Activated T-helper 1 cell treated with anti-CD3 and anti-CD28 coated beads, Interleukin-12 subunit alpha, Interleukin-12 subunit beta, Interleukin-2, Interleukin-4 antibody, amounts not matched to agents 30 ng/mL and 10 ng/mL and 1 ng/mL, durations not matched to agents 14 hours and 24 hours and 36 hours (primary cell): ENCODE measurements around the gene UBE2I. TPM values are rescaled to one million over a fixed set of nuclear protein-coding genes. Genes with fewer than 3 reads are reported as not detected.

Experiments used
- DNase-seq: peaks from one replicate; pipeline ENCODE4 v3.0.0; 2021; ENCODE audit warnings: low spot score
- H3K27ac Mint-ChIP-seq: one replicate; pipeline ENCODE4 v1.8.0; 2021; ENCODE audit warnings: mild to moderate bottlenecking, mixed read lengths
- H3K27me3 Mint-ChIP-seq: one replicate; pipeline ENCODE4 v1.8.0; 2022; ENCODE audit warnings: mild to moderate bottlenecking, moderate library complexity, mixed read lengths; ENCODE audit not compliant: insufficient read depth
- H3K36me3 Mint-ChIP-seq: one replicate; pipeline ENCODE4 v1.8.0; 2021; ENCODE audit warnings: low read depth, mixed read lengths
- H3K4me1 Mint-ChIP-seq: one replicate; pipeline ENCODE4 v1.8.0; 2021; ENCODE audit warnings: low read depth, mixed read lengths
- H3K4me3 Mint-ChIP-seq: one replicate; pipeline ENCODE4 v1.8.0; 2021; ENCODE audit warnings: mild to moderate bottlenecking, moderate library complexity, mixed read lengths
- H3K9me3 Mint-ChIP-seq: one replicate; pipeline ENCODE4 v1.8.0; 2021; ENCODE audit warnings: mixed read lengths
- intact Hi-C: fragments of 100-400 bp; cut with micrococcal nuclease; formaldehyde crosslinking; loops from one replicate; pipeline ENCODE4 v1.15.1; 2024
- total RNA-seq: library from RNA; stranded (reverse); gene quantifications from 2 replicates; pipeline ENCODE4 v1.2.3, GENCODE V29; 2022

The UBE2I gene
- total RNA-seq, 1 donor from 2014 or later = 257 TPM

GRCh38 chr16:1366712-1367299 lies 57.4 kb downstream of the UBE2I start:
- Mint-ChIP-seq H3K27me3 (no peaks in the 10 kb centered on the region), H3K9me3 (no peaks in the 10 kb centered on the region), H3K27ac (no peak overlapping the region), H3K4me1 (no peaks in the 10 kb centered on the region), H3K4me3 (no peak overlapping the region), H3K36me3 (peaks cover 5% of the 10 kb centered on the region)
- DNase-seq = no peak
- intact Hi-C loops = no loop called here

DNA sequence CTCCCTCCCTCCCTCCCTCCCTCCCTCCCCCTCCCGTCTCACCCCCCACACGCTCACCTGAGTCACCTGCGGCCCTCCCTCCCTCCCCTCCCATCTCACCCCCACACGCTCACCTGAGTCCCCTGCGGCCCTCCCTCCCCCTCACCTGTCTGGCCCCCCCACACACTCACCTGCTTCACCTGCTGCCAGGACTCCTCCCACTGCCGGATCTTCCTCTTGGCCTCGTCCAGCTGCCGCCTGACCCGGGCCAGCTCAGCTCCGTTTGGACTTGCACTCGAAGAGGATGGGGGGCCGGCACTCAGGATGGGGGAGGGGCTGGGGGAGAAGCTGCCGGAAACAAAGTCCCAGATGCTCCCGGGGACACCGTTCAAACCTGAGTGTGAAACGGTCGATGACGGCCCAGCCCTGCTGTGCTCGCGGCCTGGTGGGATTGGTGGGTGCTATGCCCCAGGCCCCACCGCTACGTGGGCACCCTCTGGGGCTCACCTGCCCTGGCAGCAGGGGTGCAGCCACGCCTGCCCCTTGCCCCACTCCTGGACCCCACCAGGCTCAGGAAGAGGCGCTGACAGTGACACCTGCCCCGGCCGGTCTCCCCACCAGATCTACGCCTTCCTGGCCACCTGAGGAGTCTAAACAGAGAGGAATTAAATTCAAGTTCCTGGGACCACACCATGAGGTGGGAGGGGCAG lies 58.2 kb downstream of the UBE2I start:
- Mint-ChIP-seq H3K4me1 (no peaks in the 10 kb centered on the region), H3K9me3 (no peaks in the 10 kb centered on the region), H3K36me3 (peaks cover 5% of the 10 kb centered on the region), H3K4me3 (no peak overlapping the region), H3K27me3 (no peaks in the 10 kb centered on the region), H3K27ac (no peak overlapping the region)
- no peak for DNase-seq
- intact Hi-C loops = no loop called here

DNA sequence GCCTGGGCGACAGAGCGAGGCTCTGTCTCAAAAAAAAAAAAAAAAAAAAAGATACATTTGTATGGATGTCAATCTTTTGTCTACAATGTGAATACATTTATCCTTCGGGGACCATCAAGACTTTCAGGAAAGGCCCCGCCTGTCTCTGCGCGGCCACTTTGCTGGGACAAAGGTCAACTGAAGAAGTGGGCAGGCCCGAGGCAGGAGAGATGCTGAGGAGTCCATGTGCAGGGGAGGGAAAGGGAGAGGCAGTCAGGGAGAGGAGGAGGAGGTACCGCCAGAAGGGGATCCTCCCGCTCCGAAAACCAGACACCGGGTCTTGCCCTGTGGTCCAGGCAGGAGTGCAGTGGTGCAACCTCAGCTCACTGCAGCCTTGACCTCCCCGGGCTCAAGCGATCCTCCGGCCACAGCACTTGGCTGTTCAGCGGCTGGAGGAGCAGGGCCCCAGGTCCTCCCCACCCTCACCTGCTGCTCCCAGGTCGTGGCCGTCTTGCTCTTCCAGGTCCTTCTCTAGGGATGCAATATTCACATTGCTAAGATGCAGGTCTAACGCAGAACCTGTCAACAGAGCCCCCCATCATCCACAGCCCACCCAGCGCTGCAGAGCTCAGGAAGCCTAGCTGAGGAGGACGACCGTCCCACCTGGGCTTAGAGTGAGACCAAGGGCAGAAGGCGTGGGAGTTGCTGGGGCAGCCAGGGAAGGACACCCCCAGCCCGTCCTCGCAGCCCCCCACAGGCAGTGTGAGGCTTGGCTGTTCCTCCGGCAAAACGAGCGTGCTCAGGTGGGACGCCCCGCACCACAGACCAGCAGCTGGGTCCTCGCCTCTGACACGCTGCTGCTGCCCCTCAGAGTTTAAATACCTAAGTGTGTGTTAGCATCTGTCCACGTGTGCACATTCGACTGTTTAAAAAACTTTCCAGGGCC lies 61.9 kb downstream of the UBE2I start:
- no peak for DNase-seq
- H3K27ac Mint-ChIP-seq = no peak overlapping the region
- no peaks in the 10 kb centered on the region for H3K36me3 Mint-ChIP-seq
- H3K4me1 Mint-ChIP-seq = no peaks in the 10 kb centered on the region
- H3K4me3 Mint-ChIP-seq = no peak overlapping the region
- no peaks in the 10 kb centered on the region for H3K27me3 Mint-ChIP-seq
- H3K9me3 Mint-ChIP-seq = no peaks in the 10 kb centered on the region
- intact Hi-C loops = no loop called here

DNA sequence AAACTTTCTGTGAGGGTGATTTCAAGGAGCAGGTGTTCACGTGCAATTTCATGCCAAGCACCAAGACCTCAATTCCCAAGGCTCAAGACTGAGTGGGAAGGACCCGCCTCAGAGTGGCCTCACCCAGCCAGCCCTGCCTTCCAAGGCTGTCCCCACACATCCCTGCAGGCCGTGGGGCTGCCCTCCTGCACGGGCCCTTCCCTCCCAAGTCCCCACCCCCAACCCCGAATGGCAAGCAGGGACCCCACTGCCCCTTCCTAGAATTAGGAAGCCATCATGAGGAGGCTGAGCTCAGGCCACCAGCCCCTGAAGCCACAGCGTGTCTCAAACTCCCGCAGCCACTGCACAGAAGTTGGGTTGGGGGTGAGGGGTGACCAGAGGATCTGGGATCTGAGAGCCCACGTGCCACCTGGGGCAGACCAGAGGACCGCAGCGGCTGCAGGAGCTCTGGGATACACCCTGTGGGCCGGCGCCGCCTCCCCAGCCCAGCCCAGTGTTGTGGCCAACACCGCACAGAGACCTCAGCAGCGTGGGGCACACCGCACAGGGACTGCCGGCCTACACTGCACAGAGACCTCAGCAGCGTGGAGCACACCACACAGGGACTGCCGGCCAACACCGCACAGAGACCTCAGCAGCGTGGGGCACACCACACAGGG lies 63.0 kb downstream of the UBE2I start:
- DNase-seq = no peak
- Mint-ChIP-seq H3K4me3 (no peak overlapping the region), H3K9me3 (no peaks in the 10 kb centered on the region), H3K27me3 (no peaks in the 10 kb centered on the region), H3K27ac (no peak overlapping the region), H3K36me3 (no peaks in the 10 kb centered on the region), H3K4me1 (no peaks in the 10 kb centered on the region)
- intact Hi-C loops = no loop called here

DNA sequence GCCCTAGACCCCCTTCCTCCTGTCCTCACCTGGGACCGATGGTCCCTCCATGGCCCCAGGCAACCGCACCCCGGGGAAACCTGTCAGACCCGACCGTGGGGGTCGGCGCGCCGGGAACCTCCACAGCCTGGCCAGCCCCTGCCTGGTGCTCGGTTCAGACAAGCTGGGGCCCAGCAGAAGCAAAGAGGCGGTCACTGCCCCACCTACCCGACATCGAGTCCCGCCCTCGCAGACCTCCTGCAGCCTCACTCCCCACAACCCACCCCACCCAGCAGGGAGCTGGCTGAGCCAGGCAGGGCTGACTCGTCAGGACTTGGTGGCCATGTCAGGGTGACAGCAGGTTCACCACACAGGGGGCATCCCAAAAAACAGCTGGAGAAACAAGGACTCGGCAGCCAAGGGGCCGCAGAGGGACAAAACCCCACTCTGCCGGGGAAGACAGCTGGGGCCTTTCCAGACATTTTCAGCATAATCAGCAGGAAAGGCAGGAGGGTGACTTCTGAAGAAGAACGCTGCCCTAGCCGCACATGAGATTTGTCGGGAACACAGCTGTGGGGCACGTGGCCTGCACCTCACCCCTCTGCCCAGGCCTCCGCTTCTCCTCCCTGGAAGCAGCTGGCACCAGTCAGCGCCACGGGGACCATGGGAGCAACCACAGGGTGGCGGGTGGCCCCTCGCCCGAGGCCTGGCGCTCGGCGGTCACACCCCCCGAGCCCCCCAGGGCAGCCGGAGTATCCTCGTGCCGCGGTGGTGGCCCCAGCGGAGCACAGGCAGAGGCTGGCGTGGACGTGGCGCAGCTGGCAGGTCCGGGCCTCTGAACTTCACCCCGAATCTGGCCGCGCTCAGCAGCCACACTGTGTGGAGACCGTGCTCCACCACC lies 65.2 kb downstream of the UBE2I start:
- intact Hi-C loops = no loop called here
- H3K9me3 Mint-ChIP-seq = no peaks in the 10 kb centered on the region

GRCh38 chr16:1375298-1375640 lies 65.8 kb downstream of the UBE2I start:
- intact Hi-C loops = no loop called here
- no peaks in the 10 kb centered on the region for H3K9me3 Mint-ChIP-seq
- H3K36me3 Mint-ChIP-seq = peaks cover 5% of the 10 kb centered on the region
- no peak for DNase-seq
- H3K27me3 Mint-ChIP-seq = no peaks in the 10 kb centered on the region
- H3K27ac Mint-ChIP-seq = no peak overlapping the region
- H3K4me3 Mint-ChIP-seq = no peak overlapping the region
- H3K4me1 Mint-ChIP-seq = peaks cover 15% of the 10 kb centered on the region

More for the DNA sequence above, 65.2 kb downstream of the UBE2I start:
- Mint-ChIP-seq H3K27ac (no peak overlapping the region), H3K27me3 (no peaks in the 10 kb centered on the region), H3K36me3 (peaks cover 5% of the 10 kb centered on the region), H3K4me3 (no peak overlapping the region), H3K4me1 (peaks cover 15% of the 10 kb centered on the region)
- DNase-seq = no peak

GRCh38 chr16:1375741-1376410 lies 66.4 kb downstream of the UBE2I start:
- Mint-ChIP-seq H3K27ac (peak overlapping the region; percentile 23), H3K4me3 (no peak overlapping the region), H3K4me1 (peaks cover 15% of the 10 kb centered on the region), H3K36me3 (peaks cover 5% of the 10 kb centered on the region), H3K27me3 (no peaks in the 10 kb centered on the region), H3K9me3 (no peaks in the 10 kb centered on the region)
- intact Hi-C loops = no loop called here
- DNase-seq = no peak

Other genes with a start within 250 kb of the UBE2I start
- not detected in 2 replicates for gene SSTR5, start 236.9 kb upstream of the UBE2I start, total RNA-seq
- not detected in 2 replicates for gene C1QTNF8, start 213.4 kb upstream of the UBE2I start, total RNA-seq
- 0.12 and 0.18 TPM in 2 replicates for gene CACNA1H, start 156.5 kb upstream of the UBE2I start, total RNA-seq
- gene TPSG1, start 84.4 kb upstream of the UBE2I start, total RNA-seq = not detected in 2 replicates
- gene TPSB2, start 79.5 kb upstream of the UBE2I start, total RNA-seq = not detected in 2 replicates
- gene TPSAB1, start 68.9 kb upstream of the UBE2I start, total RNA-seq = not detected in 2 replicates
- not detected in 2 replicates for gene TPSD1, start 53.6 kb upstream of the UBE2I start, total RNA-seq
- 0.07 and 0.18 TPM in 2 replicates for gene BAIAP3, start 24.0 kb downstream of the UBE2I start, total RNA-seq
- 87.4 and 89.4 TPM in 2 replicates for gene TSR3, start 42.2 kb downstream of the UBE2I start, total RNA-seq
- 21.4 and 22.5 TPM in 2 replicates for gene GNPTG, start 42.3 kb downstream of the UBE2I start, total RNA-seq
- 42.7 and 46.1 TPM in 2 replicates for gene UNKL, start 105.1 kb downstream of the UBE2I start, total RNA-seq
- gene UQCC4, start 111.1 kb downstream of the UBE2I start, total RNA-seq = 22.6 and 23.4 TPM in 2 replicates
- gene PERCC1, start 121.4 kb downstream of the UBE2I start, total RNA-seq = not detected in 2 replicates
- 0.44 and 2.0 TPM in 2 replicates for gene CCDC154, start 134.9 kb downstream of the UBE2I start, total RNA-seq
- 61.7 and 68.7 TPM in 2 replicates for gene CLCN7, start 165.4 kb downstream of the UBE2I start, total RNA-seq
- gene PTX4, start 179.3 kb downstream of the UBE2I start, total RNA-seq = 0.20 TPM in 1 of 2 replicates, not detected in the other
- gene TELO2, start 183.7 kb downstream of the UBE2I start, total RNA-seq = 94.1 and 95.3 TPM in 2 replicates
- 22.8 and 23.7 TPM in 2 replicates for gene TMEM204, start 224.0 kb downstream of the UBE2I start, total RNA-seq